ENCODE results near the gene PUS1. TPM values are rescaled to one million over a fixed set of nuclear protein-coding genes. Genes with fewer than 3 reads are reported as not detected.

Gene PUS1
- total and polyA plus RNA-seq, 2 donors from 2014 or later = 16.1 to 28.8 TPM

- H3K4me1 ChIP-seq (ENCODE audit: control insufficient read depth in 2 of 3, insufficient read depth in 2 of 3, low read depth in 1 of 3, low read length in 3 of 3) = no peaks in the 10 kb centered on the region
- H3K27me3 ChIP-seq (ENCODE audit: control insufficient read depth, insufficient read depth, low read length) = no peaks in the 10 kb centered on the region
- no peaks in the 10 kb centered on the region for H3K9me3 ChIP-seq (ENCODE audit: control insufficient read depth in 2 of 3, insufficient read depth in 1 of 3, low read length in 3 of 3)
- FAIRE-seq (no peak), DNase-seq (peak in 1 of 5 donors; percentile 8)
- no peak overlapping the region for H3K9ac ChIP-seq (ENCODE audit: low read length in 3 of 3)
- H3K36me3 ChIP-seq (ENCODE audit: control insufficient read depth in 2 of 3, insufficient read depth in 3 of 3, low read length in 3 of 3) = peaks cover 0 to 25% (median 7%) of the 10 kb centered on the region in 3 donors
- H3K27ac ChIP-seq (ENCODE audit: low read depth in 2 of 2, low read length in 2 of 2) = no peak overlapping the region
- no peak overlapping the region for H3K4me3 ChIP-seq (ENCODE audit: low read length in 3 of 3)
- intact Hi-C loops (cut with DNase I) = no loop called here
- TF ChIP-seq, protein P1, sequence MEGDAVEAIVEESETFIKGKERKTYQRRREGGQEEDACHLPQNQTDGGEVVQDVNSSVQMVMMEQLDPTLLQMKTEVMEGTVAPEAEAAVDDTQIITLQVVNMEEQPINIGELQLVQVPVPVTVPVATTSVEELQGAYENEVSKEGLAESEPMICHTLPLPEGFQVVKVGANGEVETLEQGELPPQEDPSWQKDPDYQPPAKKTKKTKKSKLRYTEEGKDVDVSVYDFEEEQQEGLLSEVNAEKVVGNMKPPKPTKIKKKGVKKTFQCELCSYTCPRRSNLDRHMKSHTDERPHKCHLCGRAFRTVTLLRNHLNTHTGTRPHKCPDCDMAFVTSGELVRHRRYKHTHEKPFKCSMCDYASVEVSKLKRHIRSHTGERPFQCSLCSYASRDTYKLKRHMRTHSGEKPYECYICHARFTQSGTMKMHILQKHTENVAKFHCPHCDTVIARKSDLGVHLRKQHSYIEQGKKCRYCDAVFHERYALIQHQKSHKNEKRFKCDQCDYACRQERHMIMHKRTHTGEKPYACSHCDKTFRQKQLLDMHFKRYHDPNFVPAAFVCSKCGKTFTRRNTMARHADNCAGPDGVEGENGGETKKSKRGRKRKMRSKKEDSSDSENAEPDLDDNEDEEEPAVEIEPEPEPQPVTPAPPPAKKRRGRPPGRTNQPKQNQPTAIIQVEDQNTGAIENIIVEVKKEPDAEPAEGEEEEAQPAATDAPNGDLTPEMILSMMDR (IDR thresholded peaks at IDR 0.05; ENCODE audit: borderline replicate concordance, extremely low read depth, insufficient read depth) = no peak
These were observed 10.6 kb upstream of the PUS1 start for GRCh38 chr12:131918311-131919050.

GRCh38 chr12:131919051-131919347, 10.1 kb upstream of the PUS1 start:
- TF ChIP-seq, protein P1 (IDR thresholded peaks at IDR 0.05; ENCODE audit: borderline replicate concordance, extremely low read depth, insufficient read depth) = no peak
- Histone ChIP-seq H3K36me3 (ENCODE audit: control insufficient read depth in 2 of 3, insufficient read depth in 3 of 3, low read length in 3 of 3) (peaks cover 0 to 23% (median 7%) of the 10 kb centered on the region in 3 donors), H3K4me3 (ENCODE audit: low read length in 3 of 3) (no peak overlapping the region), H3K27ac (ENCODE audit: low read depth in 2 of 2, low read length in 2 of 2) (no peak overlapping the region), H3K9me3 (ENCODE audit: control insufficient read depth in 2 of 3, insufficient read depth in 1 of 3, low read length in 3 of 3) (no peaks in the 10 kb centered on the region), H3K27me3 (ENCODE audit: control insufficient read depth, insufficient read depth, low read length) (no peaks in the 10 kb centered on the region), H3K9ac (ENCODE audit: low read length in 3 of 3) (no peak overlapping the region), H3K4me1 (ENCODE audit: control insufficient read depth in 2 of 3, insufficient read depth in 2 of 3, low read depth in 1 of 3, low read length in 3 of 3) (no peaks in the 10 kb centered on the region)
- DNase-seq = no peak
- intact Hi-C loops (cut with DNase I) = no loop called here
- FAIRE-seq = no peak

DNA sequence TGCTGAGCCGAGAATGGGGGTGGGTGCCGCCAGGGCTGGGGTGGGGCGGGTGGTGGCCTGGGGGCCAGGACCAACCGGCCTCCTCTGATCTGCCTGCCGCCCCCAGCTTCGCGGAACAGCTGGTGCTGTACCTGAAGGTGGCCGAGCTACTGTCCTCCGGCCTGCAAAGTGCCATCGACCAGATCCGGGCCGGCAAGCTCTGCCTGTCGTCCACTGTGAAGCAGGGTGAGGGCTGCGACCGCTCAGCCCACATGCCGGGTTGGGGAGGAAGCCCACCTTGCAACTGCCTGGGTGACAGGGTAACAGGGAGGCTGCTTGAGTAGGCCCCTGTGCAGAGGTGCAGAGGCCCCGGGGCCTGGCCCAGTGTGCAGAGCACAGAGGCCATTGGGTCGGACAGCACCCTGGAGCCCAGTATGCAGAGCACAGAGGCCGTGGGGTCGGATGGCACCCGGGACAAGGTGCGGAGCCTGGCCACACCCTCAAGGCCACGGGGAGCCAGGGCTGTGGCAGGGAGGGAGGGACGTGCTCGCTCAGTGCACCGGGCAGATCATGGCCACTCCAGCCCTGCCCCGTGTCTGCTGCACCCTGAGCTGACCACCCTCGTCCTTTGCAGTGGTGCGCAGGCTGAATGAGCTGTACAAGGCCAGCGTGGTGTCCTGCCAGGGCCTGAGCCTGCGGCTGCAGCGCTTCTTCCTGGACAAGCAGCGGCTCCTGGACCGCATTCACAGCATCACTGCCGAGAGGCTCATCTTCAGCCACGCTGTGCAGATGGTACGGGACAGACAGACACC, 9.5 kb upstream of the PUS1 start:
- no peaks in the 10 kb centered on the region for H3K9me3 ChIP-seq (ENCODE audit: control insufficient read depth in 2 of 3, insufficient read depth in 1 of 3, low read length in 3 of 3)
- H3K27me3 ChIP-seq (ENCODE audit: control insufficient read depth, insufficient read depth, low read length) = no peaks in the 10 kb centered on the region
- FAIRE-seq = no peak
- TF ChIP-seq, protein P1 (IDR thresholded peaks at IDR 0.05; ENCODE audit: borderline replicate concordance, extremely low read depth, insufficient read depth) = no peak
- no peak overlapping the region for H3K9ac ChIP-seq (ENCODE audit: low read length in 3 of 3)
- no peak overlapping the region for H3K4me3 ChIP-seq (ENCODE audit: low read length in 3 of 3)
- no peaks in the 10 kb centered on the region for H3K4me1 ChIP-seq (ENCODE audit: control insufficient read depth in 2 of 3, insufficient read depth in 2 of 3, low read depth in 1 of 3, low read length in 3 of 3)
- H3K36me3 ChIP-seq (ENCODE audit: control insufficient read depth in 2 of 3, insufficient read depth in 3 of 3, low read length in 3 of 3) = peaks cover 0 to 18% (median 7%) of the 10 kb centered on the region in 3 donors
- intact Hi-C loops (cut with DNase I) = no loop called here
- no peak overlapping the region for H3K27ac ChIP-seq (ENCODE audit: low read depth in 2 of 2, low read length in 2 of 2)
- peak in 1 of 5 donors; percentile 8 for DNase-seq

All from kidney (tissue), 14 donors.